Kidney (tissue), 14 donors: ENCODE measurements around the gene MOGAT1. TPM values are rescaled to one million over a fixed set of nuclear protein-coding genes. Genes with fewer than 3 reads are reported as not detected.

ENCODE experiments used
- DNase-seq, 5 donors: peaks; one replicate each; pipeline ENCODE4 v3.0.0-alpha.2; 2013 to 2020
- FAIRE-seq: peaks from 2 replicates; lab custom pipeline; 2012; peaks lifted over from hg19 to GRCh38; lab: Jason Lieb, UNC
- H3K27ac ChIP-seq, 2 donors: one replicate each; pipeline ENCODE4 v1.7.0; 2013; ENCODE audit warnings: low read depth in 2 of 2, low read length in 2 of 2, inconsistent platforms in 1 of 2
- H3K27me3 ChIP-seq: one replicate; pipeline ENCODE4 v1.7.1; 2013; ENCODE audit warnings: low read length, inconsistent platforms; ENCODE audit not compliant: control insufficient read depth, insufficient read depth
- H3K36me3 ChIP-seq, 3 donors: one replicate each; pipeline versions ENCODE4 v1.7.0 to v1.7.1; 2013; ENCODE audit warnings: low read length in 3 of 3, control low read depth in 1 of 3, inconsistent platforms in 1 of 3; ENCODE audit not compliant: insufficient read depth in 3 of 3, control insufficient read depth in 2 of 3
- H3K4me1 ChIP-seq, 3 donors: one replicate each; pipeline versions ENCODE4 v1.7.0 to v1.7.1; 2013; ENCODE audit warnings: low read length in 3 of 3, inconsistent platforms in 1 of 3, low read depth in 1 of 3; ENCODE audit not compliant: control insufficient read depth in 2 of 3, insufficient read depth in 2 of 3
- H3K4me3 ChIP-seq, 3 donors: one replicate each; pipeline versions ENCODE4 v1.7.0 to v1.8.1; 2013; ENCODE audit warnings: low read length in 3 of 3, control low read depth in 1 of 3, inconsistent platforms in 1 of 3
- H3K9ac ChIP-seq, 3 donors: one replicate each; pipeline versions ENCODE4 v1.7.0 to v1.7.1; 2013; ENCODE audit warnings: low read length in 3 of 3, control low read depth in 1 of 3, inconsistent platforms in 1 of 3
- H3K9me3 ChIP-seq, 3 donors: one replicate each; pipeline versions ENCODE4 v1.7.0 to v1.7.1; 2013; ENCODE audit warnings: low read length in 3 of 3, control low read depth in 1 of 3, inconsistent platforms in 1 of 3; ENCODE audit not compliant: control insufficient read depth in 2 of 3, insufficient read depth in 1 of 3
- intact Hi-C: fragments of 100-400 bp; cut with DNase I; formaldehyde crosslinking; loops from one replicate; pipeline ENCODE4 v1.11.1; 2022
- polyA plus RNA-seq: library from polyadenylated mRNA; stranded (reverse); fragments of 350-450 nt; fragmentation: Illumina TruSeq; extraction: RNeasy Lipid Tissue Mini Kit (QIAGEN cat#74804); gene quantifications from one replicate; pipeline ENCODE4 v1.2.3, GENCODE V29; 2014; ENCODE audit warnings: low read depth, low replicate concordance; ENCODE audit not compliant: insufficient read depth
- total RNA-seq: library from RNA; stranded (reverse); fragmentation: NEBNext Ultra II Directional; extraction: Animal tissue kit (Norgen Biotek cat#: 25700); gene quantifications from one replicate; pipeline ENCODE4 v1.2.1, GENCODE V29; 2021
- TF ChIP-seq, protein P1 (sequence below): IDR thresholded peaks from 3 replicates; pipeline ENCODE4 v1.5.1; 2012; ENCODE audit warnings: mild to moderate bottlenecking, moderate library complexity, borderline replicate concordance; ENCODE audit not compliant: insufficient read depth; ENCODE audit errors: extremely low read depth
- donor health status: control.
- donor health status: control.
- donor health status: control.
- donor health status: control.
- donor health status: control.
- donor health status: DM: yes; HTN: yes; CAD: no.
- donor health status: Normal renal cell carcinoma (clear cell type).

The MOGAT1 gene
- total and polyA plus RNA-seq, 2 donors from 2014 or later, result not detected

DNA sequence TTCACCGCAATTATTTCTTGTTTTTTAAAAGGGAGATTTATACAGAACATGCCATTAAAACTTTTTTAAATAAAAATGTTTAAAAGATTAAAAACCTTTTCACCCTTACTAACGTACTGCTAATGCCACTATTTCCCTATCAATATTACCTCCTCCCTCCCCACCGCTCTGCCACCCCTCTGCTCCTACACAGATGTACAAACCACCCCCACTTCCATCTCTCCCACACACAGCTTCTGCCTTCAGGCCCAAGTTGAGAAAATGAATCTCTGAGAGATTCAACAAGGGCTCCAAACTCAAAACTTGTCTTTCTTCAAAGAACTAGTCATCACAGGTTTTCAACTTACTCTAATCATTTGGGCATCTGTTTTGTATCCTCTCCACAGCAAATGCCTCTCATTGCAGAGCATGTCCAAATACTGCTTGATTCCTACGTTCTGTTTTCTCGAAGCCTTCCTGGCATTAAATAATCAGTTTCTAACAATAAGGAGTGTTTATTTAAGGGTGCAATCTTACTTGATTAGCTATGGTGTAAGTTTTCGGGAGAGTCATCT is 47.6 kb upstream of the MOGAT1 start:
- peaks cover 12 to 32% (median 25%) of the 10 kb centered on the region in 3 donors for H3K36me3 ChIP-seq
- no peak overlapping the region for H3K27ac ChIP-seq
- H3K9me3 ChIP-seq, result no peaks in the 10 kb centered on the region
- H3K9ac ChIP-seq, result no peak overlapping the region
- H3K4me1 ChIP-seq, result no peaks in the 10 kb centered on the region
- H3K27me3 ChIP-seq, result no peaks in the 10 kb centered on the region
- DNase-seq (no peak), FAIRE-seq (no peak)
- intact Hi-C loops, result no loop called here
- H3K4me3 ChIP-seq, result no peak overlapping the region
- TF ChIP-seq, protein P1, sequence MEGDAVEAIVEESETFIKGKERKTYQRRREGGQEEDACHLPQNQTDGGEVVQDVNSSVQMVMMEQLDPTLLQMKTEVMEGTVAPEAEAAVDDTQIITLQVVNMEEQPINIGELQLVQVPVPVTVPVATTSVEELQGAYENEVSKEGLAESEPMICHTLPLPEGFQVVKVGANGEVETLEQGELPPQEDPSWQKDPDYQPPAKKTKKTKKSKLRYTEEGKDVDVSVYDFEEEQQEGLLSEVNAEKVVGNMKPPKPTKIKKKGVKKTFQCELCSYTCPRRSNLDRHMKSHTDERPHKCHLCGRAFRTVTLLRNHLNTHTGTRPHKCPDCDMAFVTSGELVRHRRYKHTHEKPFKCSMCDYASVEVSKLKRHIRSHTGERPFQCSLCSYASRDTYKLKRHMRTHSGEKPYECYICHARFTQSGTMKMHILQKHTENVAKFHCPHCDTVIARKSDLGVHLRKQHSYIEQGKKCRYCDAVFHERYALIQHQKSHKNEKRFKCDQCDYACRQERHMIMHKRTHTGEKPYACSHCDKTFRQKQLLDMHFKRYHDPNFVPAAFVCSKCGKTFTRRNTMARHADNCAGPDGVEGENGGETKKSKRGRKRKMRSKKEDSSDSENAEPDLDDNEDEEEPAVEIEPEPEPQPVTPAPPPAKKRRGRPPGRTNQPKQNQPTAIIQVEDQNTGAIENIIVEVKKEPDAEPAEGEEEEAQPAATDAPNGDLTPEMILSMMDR, result no peak

DNA sequence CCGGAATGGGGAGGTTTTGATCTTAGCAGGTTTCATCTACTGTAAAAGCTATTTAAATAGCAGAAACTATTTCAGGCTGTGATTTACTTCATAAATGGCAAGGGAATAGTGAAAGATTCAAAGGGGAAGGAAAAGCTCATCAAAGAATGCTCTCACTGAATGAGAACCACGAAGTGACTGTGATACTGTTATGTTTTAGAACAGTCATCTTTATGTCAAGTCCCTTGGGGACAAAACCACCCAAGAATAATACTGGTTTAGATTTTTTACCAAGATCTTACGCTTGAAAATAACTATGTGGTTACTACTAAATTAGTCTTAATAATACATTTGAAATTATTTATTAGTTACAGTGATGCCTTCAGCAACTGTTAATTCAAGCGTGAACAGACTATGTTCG is 43.7 kb upstream of the MOGAT1 start:
- peaks cover 9 to 40% (median 15%) of the 10 kb centered on the region in 3 donors for H3K36me3 ChIP-seq
- no peak overlapping the region for H3K27ac ChIP-seq
- no peak for FAIRE-seq
- H3K9ac ChIP-seq, result no peak overlapping the region
- H3K9me3 ChIP-seq, result no peaks in the 10 kb centered on the region
- H3K4me1 ChIP-seq, result no peaks in the 10 kb centered on the region
- TF ChIP-seq, protein P1, result no peak
- no peak for DNase-seq
- H3K4me3 ChIP-seq, result no peak overlapping the region
- no peaks in the 10 kb centered on the region for H3K27me3 ChIP-seq
- intact Hi-C loops, result no loop called here

- H3K4me1 ChIP-seq, result no peaks in the 10 kb centered on the region
- DNase-seq, result no peak
- no peaks in the 10 kb centered on the region for H3K27me3 ChIP-seq
- H3K36me3 ChIP-seq, result peaks cover 2 to 30% (median 4%) of the 10 kb centered on the region in 3 donors
- H3K27ac ChIP-seq, result no peak overlapping the region
- no peak overlapping the region for H3K4me3 ChIP-seq
- TF ChIP-seq, protein P1, result no peak
- no peak overlapping the region for H3K9ac ChIP-seq
- no peaks in the 10 kb centered on the region for H3K9me3 ChIP-seq
- no peak for FAIRE-seq
- intact Hi-C loops, result no loop called here
Observed at GRCh38 chr2:222635295-222635694, 36.2 kb upstream of the MOGAT1 start.

GRCh38 chr2:222637067-222637466 is 34.4 kb upstream of the MOGAT1 start:
- H3K27ac ChIP-seq, result no peak overlapping the region
- DNase-seq (no peak), FAIRE-seq (no peak)
- H3K9me3 ChIP-seq, result no peaks in the 10 kb centered on the region
- no peaks in the 10 kb centered on the region for H3K27me3 ChIP-seq
- intact Hi-C loops, result no loop called here
- H3K9ac ChIP-seq, result no peak overlapping the region
- no peak overlapping the region for H3K4me3 ChIP-seq
- H3K4me1 ChIP-seq, result no peaks in the 10 kb centered on the region
- H3K36me3 ChIP-seq, result peaks cover 4 to 19% (median 5%) of the 10 kb centered on the region in 3 donors
- TF ChIP-seq, protein P1, result no peak
